ENCODE results near the gene VIPAS39.

VIPAS39 gene

GRCh38 chr14:77407158-77407557 is 50.2 kb downstream of the VIPAS39 start:
- no peaks in the 10 kb centered on the region for H3K9me3 Mint-ChIP-seq
- H3K36me3 Mint-ChIP-seq (ENCODE audit: low read depth) = no peaks in the 10 kb centered on the region
- intact Hi-C loops (cut with micrococcal nuclease) = no loop called here
- H3K4me3 Mint-ChIP-seq = no peak overlapping the region
- H3K27ac Mint-ChIP-seq = peak overlapping the region; percentile 70
- H3K4me1 Mint-ChIP-seq (ENCODE audit: low read depth) = peaks cover 26% of the 10 kb centered on the region
- H3K27me3 Mint-ChIP-seq = no peaks in the 10 kb centered on the region

GRCh38 chr14:77406718-77407117 is 50.7 kb downstream of the VIPAS39 start:
- H3K36me3 Mint-ChIP-seq (ENCODE audit: low read depth) = no peaks in the 10 kb centered on the region
- peaks cover 26% of the 10 kb centered on the region for H3K4me1 Mint-ChIP-seq (ENCODE audit: low read depth)
- H3K9me3 Mint-ChIP-seq = no peaks in the 10 kb centered on the region
- peak overlapping the region; percentile 70 for H3K27ac Mint-ChIP-seq
- intact Hi-C loops (cut with micrococcal nuclease) = no loop called here
- H3K27me3 Mint-ChIP-seq = no peaks in the 10 kb centered on the region
- no peak overlapping the region for H3K4me3 Mint-ChIP-seq

- H3K9me3 Mint-ChIP-seq = no peaks in the 10 kb centered on the region
- H3K36me3 Mint-ChIP-seq (ENCODE audit: low read depth) = no peaks in the 10 kb centered on the region
- no peaks in the 10 kb centered on the region for H3K27me3 Mint-ChIP-seq
- no peak overlapping the region for H3K27ac Mint-ChIP-seq
- H3K4me1 Mint-ChIP-seq (ENCODE audit: low read depth) = peaks cover 26% of the 10 kb centered on the region
- H3K4me3 Mint-ChIP-seq = no peak overlapping the region
- intact Hi-C loops (cut with micrococcal nuclease) = no loop called here
Measured at GRCh38 chr14:77406086-77406485, 51.3 kb downstream of the VIPAS39 start.

GRCh38 chr14:77403768-77404167 is 53.6 kb downstream of the VIPAS39 start:
- Mint-ChIP-seq H3K9me3 (no peaks in the 10 kb centered on the region), H3K4me3 (no peak overlapping the region), H3K27me3 (no peaks in the 10 kb centered on the region), H3K27ac (no peak overlapping the region), H3K4me1 (ENCODE audit: low read depth) (peaks cover 26% of the 10 kb centered on the region), H3K36me3 (ENCODE audit: low read depth) (no peaks in the 10 kb centered on the region)
- intact Hi-C loops (cut with micrococcal nuclease) = no loop called here

- no peaks in the 10 kb centered on the region for H3K27me3 Mint-ChIP-seq
- H3K4me3 Mint-ChIP-seq = no peak overlapping the region
- H3K36me3 Mint-ChIP-seq (ENCODE audit: low read depth) = no peaks in the 10 kb centered on the region
- intact Hi-C loops (cut with micrococcal nuclease) = no loop called here
- H3K27ac Mint-ChIP-seq = no peak overlapping the region
- no peaks in the 10 kb centered on the region for H3K4me1 Mint-ChIP-seq (ENCODE audit: low read depth)
- peaks cover 9% of the 10 kb centered on the region for H3K9me3 Mint-ChIP-seq
Measured at GRCh38 chr14:77400216-77400615, 57.2 kb downstream of the VIPAS39 start.

- Mint-ChIP-seq H3K27ac (no peak overlapping the region), H3K9me3 (no peaks in the 10 kb centered on the region), H3K4me1 (ENCODE audit: low read depth) (no peaks in the 10 kb centered on the region), H3K27me3 (no peaks in the 10 kb centered on the region), H3K36me3 (ENCODE audit: low read depth) (no peaks in the 10 kb centered on the region), H3K4me3 (no peak overlapping the region)
- intact Hi-C loops (cut with micrococcal nuclease) = no loop called here
Measured at GRCh38 chr14:77390188-77390587, 67.2 kb downstream of the VIPAS39 start.

- no peak overlapping the region for H3K27ac Mint-ChIP-seq
- no peaks in the 10 kb centered on the region for H3K9me3 Mint-ChIP-seq
Measured at GRCh38 chr14:77378701-77379100, 78.7 kb downstream of the VIPAS39 start.

GRCh38 chr14:77377502-77377844 is 79.9 kb downstream of the VIPAS39 start:
- H3K36me3 Mint-ChIP-seq (ENCODE audit: low read depth) = no peaks in the 10 kb centered on the region
- intact Hi-C loops (cut with micrococcal nuclease) = loop anchor here (1.0 to 2.0 kb wide), 2 partner anchors 57 to 80 kb away; partner anchors contain the start of genes GSTZ1, POMT2 and VIPAS39
- H3K9me3 Mint-ChIP-seq = no peaks in the 10 kb centered on the region
- no peak overlapping the region for H3K27ac Mint-ChIP-seq
- peaks cover 42% of the 10 kb centered on the region for H3K4me1 Mint-ChIP-seq (ENCODE audit: low read depth)
- H3K4me3 Mint-ChIP-seq = no peak overlapping the region
- H3K27me3 Mint-ChIP-seq = no peaks in the 10 kb centered on the region

More at GRCh38 chr14:77378701-77379100, 78.7 kb downstream of the VIPAS39 start:
- peaks cover 34% of the 10 kb centered on the region for H3K4me1 Mint-ChIP-seq (ENCODE audit: low read depth)
- H3K4me3 Mint-ChIP-seq = no peak overlapping the region
- intact Hi-C loops (cut with micrococcal nuclease) = no loop called here
- no peaks in the 10 kb centered on the region for H3K27me3 Mint-ChIP-seq
- H3K36me3 Mint-ChIP-seq (ENCODE audit: low read depth) = no peaks in the 10 kb centered on the region

GRCh38 chr14:77376771-77377501 is 80.5 kb downstream of the VIPAS39 start, which contains the start of the genes SAMD15 and TMED8:
TSS of gene SAMD15 (plus strand) at chr14:77377379. CDS start at chr14:77377419, 40 bp downstream.
TSS of gene TMED8 (minus strand) at chr14:77377094. CDS start at chr14:77377053, 41 bp downstream.
- H3K36me3 Mint-ChIP-seq (ENCODE audit: low read depth) = no peaks in the 10 kb centered on the region

More at GRCh38 chr14:77376771-77377501, 80.5 kb downstream of the VIPAS39 start, which contains the start of the genes SAMD15 and TMED8:
- no peaks in the 10 kb centered on the region for H3K9me3 Mint-ChIP-seq
- H3K27ac Mint-ChIP-seq = no peak within 1 kb of the TSS
- H3K4me1 Mint-ChIP-seq (ENCODE audit: low read depth) = peaks cover 44% of the 10 kb centered on the region
- intact Hi-C loops (cut with micrococcal nuclease) = loop anchor here (1.0 to 2.0 kb wide), 2 partner anchors 56 to 80 kb away; partner anchors contain the start of genes GSTZ1, POMT2 and VIPAS39
- no peak within 1 kb of the TSS for H3K4me3 Mint-ChIP-seq
- H3K27me3 Mint-ChIP-seq = no peaks in the 10 kb centered on the region
